Motor neuron (in vitro differentiated cells): ENCODE measurements around the gene SPEM3. TPM values are rescaled to one million over a fixed set of nuclear protein-coding genes. Genes with fewer than 3 reads are reported as not detected.
A peak's percentile ranks its signal among the peaks of the same experiment; 100 is the strongest.
"Not testable (repeated sequence)": the region's sequence is repeated elsewhere in the genome, so short reads cannot be mapped to it uniquely, and the experiment has no call there.

Source experiments
- ATAC-seq, 8 experiments: fragments of 200-7000 bp; cut with Tn5 transposase; replicated peaks in 6 of 8; 2 replicates each; pipeline ENCODE4 v1.8.0; 2021; ENCODE audit warnings: mild to moderate bottlenecking in 8 of 8, moderate library complexity in 8 of 8
- H3K27ac ChIP-seq, 2 donors: fragments of 250-450 bp; sonication (Bioruptor Pico); 2 replicates each; pipeline ENCODE4 v1.9.0; 2021; ENCODE audit warnings: antibody characterized with exemption in 2 of 2, mild to moderate bottlenecking in 2 of 2, moderate library complexity in 1 of 2
- H3K4me1 ChIP-seq, 2 donors: fragments of 250-450 bp; sonication (Bioruptor Pico); replicated peaks in 1 of 2; 2 replicates each; pipeline ENCODE4 v1.6.1; 2021; ENCODE audit warnings: antibody characterized with exemption in 2 of 2, mild to moderate bottlenecking in 2 of 2, moderate library complexity in 1 of 2
- H3K4me3 ChIP-seq, 5 donors: fragments of 250-450 bp; sonication (Bioruptor Pico); 2 replicates each; pipeline ENCODE4 v1.9.0; 2021; ENCODE audit warnings: antibody characterized with exemption in 5 of 5, mild to moderate bottlenecking in 5 of 5, moderate library complexity in 4 of 5
- WGBS, 10 experiments: fragments of 450-650 bp; shearing (Covaris generic); methylation state at CpG; one replicate each; pipeline ENCODE4 v1.0.0; 2022; 5-methylcytosine and 5-hydroxymethylcytosine counted together
- in situ Hi-C, 9 experiments: fragments of 400-800 bp; cut with MboI; loops; one replicate each; pipeline ENCODE4 v1.15.0; 2021; ENCODE audit warnings: low sequenced_read_pairs in 9 of 9, low pct_unique_long_range_greater_than_20kb in 2 of 9; ENCODE audit not compliant: unreplicated experiment in 9 of 9
- total RNA-seq, 8 experiments: library from RNA; unstranded; fragments of 300-600 nt; gene quantifications; 2 replicates each; pipeline versions ENCODE4 v1.2.3 to v1.2.4, GENCODE V29; 2022

Gene SPEM3
- total RNA-seq, 8 experiments from 2014 or later: 0.13 to 1.0 (median 0.32) TPM; not detected in 2

DNA sequence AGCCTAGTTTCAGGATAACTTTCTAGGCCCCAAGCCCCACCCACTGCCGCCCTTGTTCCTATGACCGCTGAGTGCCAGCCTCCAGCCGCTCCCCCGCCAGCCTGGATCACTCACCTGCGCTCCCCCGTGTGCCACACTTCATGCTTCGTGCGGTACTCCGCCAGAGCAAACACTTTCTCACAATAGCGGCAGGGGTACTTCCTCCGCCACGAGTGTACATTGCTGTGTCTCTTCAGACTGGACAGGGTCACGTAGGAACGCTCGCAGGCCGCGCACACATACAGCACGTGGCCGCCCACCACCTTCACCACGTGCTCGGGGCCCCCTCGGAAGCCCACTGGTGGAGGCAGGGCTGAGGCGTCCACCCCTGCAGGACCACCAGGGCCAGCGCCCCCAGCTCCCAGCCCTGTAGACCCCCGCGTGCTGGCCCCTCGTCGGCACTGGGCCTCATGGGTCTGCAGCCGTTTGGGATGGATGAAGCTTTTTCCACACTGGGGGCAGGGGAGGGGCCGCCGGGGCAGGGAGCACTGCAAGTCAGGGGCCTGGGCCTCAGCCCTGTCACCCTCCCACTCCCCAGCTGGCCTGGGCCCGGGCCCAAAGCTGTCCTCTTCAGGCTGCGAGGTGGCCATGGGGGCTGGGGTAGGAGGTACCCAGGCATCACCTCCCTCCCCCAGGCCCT, 37.1 kb downstream of the SPEM3 start:
- in situ Hi-C loops: no loop called here
- H3K4me1 ChIP-seq: peaks cover 7 to 11% of the 10 kb centered on the region in 2 donors
- no peak overlapping the region for H3K4me3 ChIP-seq
- ATAC-seq: peak in 2 of 8 experiments; percentile 8 to 10
- H3K27ac ChIP-seq: no peak overlapping the region
- WGBS, 10 experiments: 80 to 100% (median 100%) methylated on average over 1 to 3 of the region's 33 CpGs; no CpG with 5 or more reads in 5 of the 10 experiments

DNA sequence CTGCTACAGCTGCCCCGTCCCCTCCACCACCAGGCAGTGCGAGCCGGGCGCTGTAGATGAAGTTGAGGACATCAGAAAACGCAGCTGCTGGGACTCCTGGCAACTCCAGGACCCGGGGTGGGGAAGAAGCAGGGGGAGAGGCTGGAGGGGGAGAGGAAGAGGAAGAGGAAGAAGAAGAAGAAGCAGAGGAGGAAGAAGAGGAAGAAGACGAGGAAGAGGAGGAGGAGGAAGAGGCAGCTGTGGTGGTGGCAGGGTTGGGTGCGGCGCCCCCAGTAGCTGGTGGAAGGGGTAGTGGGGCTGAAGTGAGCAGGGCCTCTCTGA, 37.6 kb downstream of the SPEM3 start:
- in situ Hi-C loops: no loop called here
- Histone ChIP-seq H3K27ac (no peak overlapping the region), H3K4me3 (no peak overlapping the region), H3K4me1 (peaks cover 7 to 11% of the 10 kb centered on the region in 2 donors)
- no CpG with 5 or more reads among the region's 9 CpGs for WGBS, 10 experiments
- ATAC-seq: no peak

DNA sequence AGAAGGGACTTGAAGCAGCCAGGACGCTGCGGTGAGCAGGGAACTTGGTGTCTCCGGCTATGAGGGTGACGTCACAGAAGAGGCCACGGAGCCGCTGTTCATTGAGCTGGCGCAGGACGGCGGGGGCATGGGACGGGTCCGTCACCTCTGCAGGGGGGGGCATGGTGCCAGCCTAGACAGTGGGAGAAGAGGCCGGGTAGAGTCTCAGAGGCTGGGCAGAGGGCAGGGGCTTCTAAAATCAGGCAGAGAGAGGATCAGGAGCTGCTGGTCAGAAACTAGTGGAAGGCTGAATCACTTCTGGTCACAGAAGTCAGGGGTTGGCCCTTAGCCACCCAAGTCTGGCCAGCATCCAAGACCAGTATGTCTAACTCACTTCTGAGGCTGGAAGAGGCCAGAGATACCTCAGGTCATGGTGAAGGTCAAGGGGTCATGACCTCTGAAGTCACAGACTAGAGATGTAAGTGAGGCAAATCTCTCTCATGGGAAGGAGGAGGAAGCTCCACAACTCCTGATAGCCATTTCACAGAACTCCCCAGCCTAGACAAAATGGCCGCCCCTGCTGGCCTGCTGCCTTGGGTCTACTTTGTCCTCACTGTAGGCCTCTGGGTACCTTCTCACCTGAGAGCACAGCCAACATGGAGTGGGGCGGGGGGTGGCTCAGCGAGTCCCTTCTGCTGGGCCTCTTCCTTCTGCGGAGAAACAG, 38.1 kb downstream of the SPEM3 start:
- in situ Hi-C loops: no loop called here
- ATAC-seq: peak in 1 of 8 experiments; percentile 38
- Histone ChIP-seq H3K27ac (peak overlapping the region in 1 of 2 donors; percentile 36), H3K4me3 (no peak overlapping the region), H3K4me1 (peaks cover 7 to 11% of the 10 kb centered on the region in 2 donors)
- 60 to 100% (median 84%) methylated on average over 1 to 5 of the region's 16 CpGs; no CpG with 5 or more reads in 4 of the 10 experiments for WGBS, 10 experiments

DNA sequence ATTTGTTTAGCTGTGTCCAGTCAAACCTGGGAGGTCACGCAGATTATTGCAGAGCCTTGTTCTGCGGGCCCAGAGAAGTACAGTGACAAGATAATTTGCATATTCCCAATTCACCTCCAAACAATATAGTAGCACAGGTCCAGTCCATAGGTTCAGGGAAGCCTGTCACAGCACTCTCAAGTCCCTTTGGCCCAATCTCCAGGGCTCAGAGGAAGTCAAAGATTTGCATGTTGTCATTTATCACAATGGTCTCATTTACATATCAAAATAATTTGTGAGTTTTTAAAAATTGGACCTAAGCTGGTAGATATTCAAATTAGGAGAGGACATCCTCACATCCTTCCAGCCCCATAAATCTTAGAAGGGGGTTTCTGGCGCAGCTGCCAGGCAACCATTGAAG, 38.8 kb downstream of the SPEM3 start:
- Histone ChIP-seq H3K4me3 (no peak overlapping the region), H3K27ac (no peak overlapping the region), H3K4me1 (peaks cover 7 to 11% of the 10 kb centered on the region in 2 donors)
- 44 to 100% (median 81%) methylated on average over 1 to 3 of the region's 3 CpGs; no CpG with 5 or more reads in 4 of the 10 experiments for WGBS, 10 experiments
- in situ Hi-C loops: no loop called here
- no peak for ATAC-seq

DNA sequence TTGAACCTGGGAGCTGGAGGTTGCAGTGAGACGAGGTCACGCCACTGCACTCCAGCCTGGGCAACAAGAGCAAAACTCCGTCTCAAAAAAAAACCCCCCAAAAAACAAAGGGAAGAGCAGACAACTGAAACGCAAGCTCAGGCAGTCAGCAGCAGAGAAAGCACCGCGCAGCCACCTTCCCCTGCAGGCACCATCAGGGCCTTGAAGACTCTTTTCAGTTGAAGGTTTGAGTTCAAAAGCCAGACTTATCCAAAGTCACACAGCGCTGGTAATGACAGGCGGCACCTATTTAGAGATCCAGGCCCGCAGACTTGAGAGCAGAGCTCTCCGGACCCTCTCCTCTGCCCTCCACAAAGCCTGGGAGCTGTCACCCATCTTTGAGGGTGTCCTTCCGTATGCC, 39.6 kb downstream of the SPEM3 start:
- ATAC-seq: no peak
- in situ Hi-C loops: no loop called here

DNA sequence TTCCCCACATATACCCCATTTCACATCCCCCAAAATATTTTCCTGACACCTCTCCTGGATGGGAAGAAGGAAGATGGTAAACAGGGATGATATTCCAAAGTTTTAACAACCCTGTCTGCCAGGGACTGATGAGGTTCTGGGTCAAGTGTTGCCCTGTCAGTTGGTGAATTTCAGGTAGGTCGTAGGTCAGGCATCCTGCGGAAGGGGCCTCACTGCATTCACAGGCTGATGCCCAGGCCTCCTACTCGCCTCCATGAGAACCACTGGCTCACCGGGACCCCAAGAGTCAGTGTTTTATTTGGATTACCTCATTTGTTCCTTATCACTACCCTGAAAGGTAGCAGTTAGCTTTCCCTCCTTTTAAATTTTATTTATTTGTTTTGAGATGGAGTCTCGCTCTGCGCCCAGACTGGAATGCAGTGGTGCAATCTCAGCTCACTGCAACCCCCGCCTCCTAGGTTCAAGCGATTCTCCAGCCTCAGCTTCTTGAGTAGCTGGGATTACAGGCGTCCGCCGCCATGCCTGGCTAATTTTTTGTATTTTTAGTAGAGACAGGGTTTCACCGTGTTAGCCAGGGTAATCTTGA, 40.2 kb downstream of the SPEM3 start:
- no peak for ATAC-seq
- in situ Hi-C loops: no loop called here
- Histone ChIP-seq H3K27ac (no peak overlapping the region), H3K4me1 (peaks cover 7 to 11% of the 10 kb centered on the region in 2 donors), H3K4me3 (no peak overlapping the region)
- 81 to 100% (median 93%) methylated on average over 1 to 9 of the region's 12 CpGs; no CpG with 5 or more reads in 4 of the 10 experiments for WGBS, 10 experiments

More for the DNA sequence above, 39.6 kb downstream of the SPEM3 start:
- H3K4me1 ChIP-seq: peaks cover 7 to 11% of the 10 kb centered on the region in 2 donors
- no peak overlapping the region for H3K27ac ChIP-seq
- 85 to 100% (median 93%) methylated on average over 2 to 7 of the region's 11 CpGs; no CpG with 5 or more reads in 3 of the 10 experiments for WGBS, 10 experiments
- H3K4me3 ChIP-seq: no peak overlapping the region

DNA sequence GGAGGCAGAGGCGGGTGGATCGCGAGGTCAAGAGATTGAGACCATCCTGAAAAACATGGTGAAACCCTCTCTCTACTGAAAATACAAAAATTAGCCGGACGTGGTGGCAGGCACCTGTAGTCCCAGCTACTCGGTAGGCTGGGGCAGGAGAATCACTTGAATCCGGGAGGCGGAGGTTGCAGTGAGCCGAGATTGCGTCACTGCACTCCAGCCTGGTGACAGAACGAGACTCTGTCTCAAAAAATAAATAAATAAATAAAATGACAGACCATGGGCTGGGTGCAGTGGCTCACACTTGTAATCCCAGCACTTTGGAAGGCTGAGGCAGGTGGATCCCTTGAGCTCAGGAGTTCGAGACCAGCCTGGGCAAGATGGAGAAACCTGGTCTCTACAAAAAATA, 41.2 kb downstream of the SPEM3 start:
- H3K27ac ChIP-seq, in situ Hi-C loops, ATAC-seq, H3K4me3 ChIP-seq: not testable (repeated sequence)
- H3K4me1 ChIP-seq: peaks cover 7 to 11% of the 10 kb centered on the region in 2 donors
- 89 to 100% (median 98%) methylated on average over 1 to 12 of the region's 12 CpGs; no CpG with 5 or more reads in 2 of the 10 experiments for WGBS, 10 experiments

DNA sequence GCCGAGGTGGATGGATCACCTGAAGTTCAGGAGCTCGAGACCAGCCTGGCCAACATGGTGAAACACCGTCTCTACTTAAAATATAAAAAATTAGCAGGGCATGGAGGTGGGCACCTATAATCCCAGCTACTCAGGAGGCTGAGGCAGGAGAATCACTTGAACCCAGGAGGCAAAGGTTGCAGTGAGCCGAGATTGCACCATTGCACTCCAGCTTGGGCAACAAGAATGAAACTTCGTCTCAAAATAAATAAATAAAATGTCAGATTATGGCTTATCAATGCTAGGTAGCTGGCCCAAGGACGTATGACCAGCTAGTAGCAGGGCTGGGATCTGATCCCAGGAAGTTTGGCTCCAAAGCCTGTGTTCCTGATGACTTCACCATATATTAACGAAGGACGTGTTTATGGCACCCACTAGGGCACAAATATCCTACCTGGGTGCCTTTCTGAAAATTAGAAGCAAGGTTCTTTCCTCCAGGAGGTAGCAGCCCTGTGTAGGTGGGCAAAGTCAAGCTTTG, 41.9 kb downstream of the SPEM3 start:
- in situ Hi-C loops, ATAC-seq, H3K27ac ChIP-seq, H3K4me3 ChIP-seq: not testable (repeated sequence)
- peaks cover 7 to 11% of the 10 kb centered on the region in 2 donors for H3K4me1 ChIP-seq
- 66 to 100% (median 90%) methylated on average over 1 to 8 of the region's 8 CpGs; no CpG with 5 or more reads in 1 of the 10 experiments for WGBS, 10 experiments

DNA sequence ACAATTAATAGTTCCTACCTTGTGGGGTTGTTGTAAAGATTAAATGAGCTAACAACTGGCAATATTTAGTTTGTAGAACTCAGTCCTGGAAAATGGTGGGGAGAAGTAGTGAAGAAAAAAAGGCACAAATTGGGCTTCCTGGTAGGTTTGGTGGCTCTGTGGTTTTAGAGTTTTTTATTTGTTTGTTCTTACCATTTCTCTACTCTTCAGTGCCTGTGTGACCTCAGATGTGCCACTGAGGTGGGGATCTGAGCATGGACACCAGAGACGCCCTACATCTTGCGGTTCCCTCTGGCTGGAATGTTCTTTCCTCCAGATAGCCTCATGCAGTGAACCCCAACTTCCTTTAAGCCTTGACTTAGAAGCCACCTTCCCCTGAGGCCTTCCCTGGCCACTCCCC, 43.1 kb downstream of the SPEM3 start:
- WGBS, 10 experiments: 83 to 100% (median 83%) methylated on average over 1 to 2 of the region's 2 CpGs; no CpG with 5 or more reads in 7 of the 10 experiments
- H3K27ac ChIP-seq: no peak overlapping the region
- in situ Hi-C loops: no loop called here
- ATAC-seq: no peak
- H3K4me1 ChIP-seq: peaks cover 7 to 11% of the 10 kb centered on the region in 2 donors
- no peak overlapping the region for H3K4me3 ChIP-seq

DNA sequence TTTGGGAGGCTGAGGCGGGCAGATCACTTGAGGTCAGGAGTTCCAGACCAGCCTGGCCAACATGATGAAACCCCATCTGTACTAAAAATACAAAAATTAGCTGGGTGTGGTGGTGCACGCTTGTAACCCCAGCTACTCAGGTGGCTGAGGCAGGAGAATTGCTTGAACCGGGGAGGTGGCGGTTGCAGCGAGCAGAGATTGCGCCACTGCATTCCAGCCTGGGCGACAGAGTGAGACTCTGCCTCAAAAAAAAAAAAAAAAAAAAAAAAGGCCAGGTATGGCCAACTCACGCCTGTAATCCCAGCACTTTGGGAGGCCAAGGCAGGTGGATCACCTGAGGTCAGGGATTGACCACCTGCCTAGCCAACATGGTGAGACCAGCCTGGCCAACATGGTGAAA, 46.1 kb downstream of the SPEM3 start:
- ATAC-seq, in situ Hi-C loops, H3K4me3 ChIP-seq, H3K27ac ChIP-seq: not testable (repeated sequence)
- peaks cover 5 to 12% of the 10 kb centered on the region in 2 donors for H3K4me1 ChIP-seq
- WGBS, 10 experiments: 79 to 100% (median 100%) methylated on average over 1 to 5 of the region's 8 CpGs; no CpG with 5 or more reads in 4 of the 10 experiments

DNA sequence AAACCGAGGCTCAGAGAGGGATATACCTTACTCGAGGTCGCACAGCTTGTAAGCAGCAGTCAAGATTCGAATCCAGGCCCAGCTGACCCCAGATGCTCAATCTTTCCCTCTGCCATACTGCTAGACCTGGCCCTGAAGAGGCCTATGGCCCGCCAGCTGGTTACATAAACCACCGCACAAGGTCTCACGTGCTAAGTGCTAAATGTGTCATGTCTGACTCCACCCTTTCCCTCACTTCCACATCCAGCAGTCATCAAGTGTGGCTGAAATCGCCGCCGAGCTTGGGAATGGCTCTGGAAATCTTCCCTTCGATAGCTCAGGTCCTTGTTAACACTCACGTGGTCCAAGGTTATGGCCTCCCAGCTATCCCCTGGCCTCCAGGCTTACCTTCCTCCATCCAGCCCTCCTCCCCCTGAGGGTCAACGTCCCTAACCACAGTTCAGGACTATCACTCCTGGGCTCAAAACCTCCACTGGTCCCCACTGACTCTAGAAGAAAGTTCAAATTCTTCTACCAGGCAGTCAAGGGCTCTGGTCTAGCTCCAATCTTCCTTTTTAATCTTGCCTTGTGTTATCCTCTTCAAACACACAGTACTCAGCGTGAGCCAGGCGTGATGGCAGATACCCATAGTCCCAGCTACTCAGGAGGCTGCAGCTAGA, 47.2 kb downstream of the SPEM3 start:
- ATAC-seq: peak in 2 of 8 experiments; percentile 10 to 13
- H3K4me1 ChIP-seq: peaks cover 14 to 22% of the 10 kb centered on the region in 2 donors
- in situ Hi-C loops: no loop called here
- WGBS, 10 experiments: 39 to 92% (median 64%) methylated on average over 3 to 10 of the region's 15 CpGs; no CpG with 5 or more reads in 3 of the 10 experiments
- no peak overlapping the region for H3K27ac ChIP-seq
- H3K4me3 ChIP-seq: no peak overlapping the region

DNA sequence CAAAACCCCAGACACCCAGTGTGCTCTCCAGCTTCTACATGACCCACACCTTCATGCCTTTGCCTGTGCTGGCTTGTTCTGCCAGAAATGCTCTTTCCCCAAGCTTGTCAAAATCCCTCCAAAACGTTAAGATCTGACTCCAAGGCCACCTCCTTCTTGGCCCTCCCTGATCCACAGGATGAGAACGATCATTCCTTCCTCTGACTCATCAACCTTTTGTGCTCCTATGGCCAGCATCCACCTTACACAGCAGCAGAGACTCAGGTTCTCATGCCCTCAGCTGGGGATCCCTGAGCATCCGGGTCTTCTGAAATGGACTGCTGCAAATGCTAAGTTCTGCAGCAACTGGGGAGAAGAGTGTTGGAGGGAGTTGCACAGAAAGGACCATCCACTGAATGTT, 47.8 kb downstream of the SPEM3 start:
- no peak overlapping the region for H3K27ac ChIP-seq
- no peak for ATAC-seq
- H3K4me1 ChIP-seq: peaks cover 14 to 28% of the 10 kb centered on the region in 2 donors
- 7 to 100% (median 51%) methylated on average over 1 to 3 of the region's 3 CpGs; no CpG with 5 or more reads in 2 of the 10 experiments for WGBS, 10 experiments
- H3K4me3 ChIP-seq: no peak overlapping the region
- in situ Hi-C loops: no loop called here
